ENCODE data around the gene PTRH1. TPM values are rescaled to one million over a fixed set of nuclear protein-coding genes. Genes with fewer than 3 reads are reported as not detected.
A peak's percentile ranks its signal among the peaks of the same experiment; 100 is the strongest.

PTRH1 gene
- total and polyA plus RNA-seq, 2 experiments from 2014 or later, result 23.7 to 27.5 TPM

GRCh38 chr9:127705577-127706379, 9.7 kb downstream of the PTRH1 start:
- Histone ChIP-seq H3K4me3 (no peak overlapping the region), H3K27me3 (no peaks in the 10 kb centered on the region), H3K9me3 (ENCODE audit: low read depth) (no peaks in the 10 kb centered on the region), H3K27ac (no peak overlapping the region), H3K4me1 (ENCODE audit: low read depth) (no peaks in the 10 kb centered on the region), H3K36me3 (no peaks in the 10 kb centered on the region)
- TF ChIP-seq, protein P1, sequence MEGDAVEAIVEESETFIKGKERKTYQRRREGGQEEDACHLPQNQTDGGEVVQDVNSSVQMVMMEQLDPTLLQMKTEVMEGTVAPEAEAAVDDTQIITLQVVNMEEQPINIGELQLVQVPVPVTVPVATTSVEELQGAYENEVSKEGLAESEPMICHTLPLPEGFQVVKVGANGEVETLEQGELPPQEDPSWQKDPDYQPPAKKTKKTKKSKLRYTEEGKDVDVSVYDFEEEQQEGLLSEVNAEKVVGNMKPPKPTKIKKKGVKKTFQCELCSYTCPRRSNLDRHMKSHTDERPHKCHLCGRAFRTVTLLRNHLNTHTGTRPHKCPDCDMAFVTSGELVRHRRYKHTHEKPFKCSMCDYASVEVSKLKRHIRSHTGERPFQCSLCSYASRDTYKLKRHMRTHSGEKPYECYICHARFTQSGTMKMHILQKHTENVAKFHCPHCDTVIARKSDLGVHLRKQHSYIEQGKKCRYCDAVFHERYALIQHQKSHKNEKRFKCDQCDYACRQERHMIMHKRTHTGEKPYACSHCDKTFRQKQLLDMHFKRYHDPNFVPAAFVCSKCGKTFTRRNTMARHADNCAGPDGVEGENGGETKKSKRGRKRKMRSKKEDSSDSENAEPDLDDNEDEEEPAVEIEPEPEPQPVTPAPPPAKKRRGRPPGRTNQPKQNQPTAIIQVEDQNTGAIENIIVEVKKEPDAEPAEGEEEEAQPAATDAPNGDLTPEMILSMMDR (IDR thresholded peaks at IDR 0.05; ENCODE audit: low read depth, low read length), result no peak
- no peak for DNase-seq (ENCODE audit: low read depth in 1 of 2, low spot score in 1 of 2)

- H3K36me3 ChIP-seq, result no peaks in the 10 kb centered on the region
- H3K27me3 ChIP-seq, result no peaks in the 10 kb centered on the region
- no peak overlapping the region for H3K4me3 ChIP-seq
- H3K9me3 ChIP-seq (ENCODE audit: low read depth), result no peaks in the 10 kb centered on the region
- no peaks in the 10 kb centered on the region for H3K4me1 ChIP-seq (ENCODE audit: low read depth)
- no peak for DNase-seq (ENCODE audit: low read depth in 1 of 2, low spot score in 1 of 2)
- TF ChIP-seq, protein P1 (IDR thresholded peaks at IDR 0.05; ENCODE audit: low read depth, low read length), result no peak
- no peak overlapping the region for H3K27ac ChIP-seq
Measured at GRCh38 chr9:127703289-127703946, 12.0 kb downstream of the PTRH1 start.

- no peaks in the 10 kb centered on the region for H3K4me1 ChIP-seq (ENCODE audit: low read depth)
- TF ChIP-seq, protein P1 (IDR thresholded peaks at IDR 0.05; ENCODE audit: low read depth, low read length), result no peak
Measured at GRCh38 chr9:127700594-127701255, 14.7 kb downstream of the PTRH1 start.

DNA sequence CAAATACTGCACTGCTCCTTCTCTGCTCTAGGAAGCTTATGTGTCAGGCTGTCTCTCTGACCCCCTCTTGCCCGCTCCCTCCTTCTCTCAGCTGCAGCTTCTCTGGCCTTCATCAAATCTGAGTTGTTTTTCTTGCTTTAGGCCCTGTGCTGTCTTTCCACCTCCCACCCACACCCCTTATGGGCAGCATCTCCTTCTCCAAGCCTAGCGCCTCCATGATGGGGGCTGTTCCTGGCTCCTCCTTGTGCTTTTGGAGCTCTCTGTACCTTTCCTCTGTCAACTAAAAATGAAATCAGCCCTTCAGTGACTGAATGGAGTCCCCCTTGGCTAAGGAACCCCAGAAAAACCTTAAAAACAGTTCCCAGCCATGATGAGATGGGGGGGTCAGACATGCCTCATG, 15.3 kb downstream of the PTRH1 start:
- Histone ChIP-seq H3K27me3 (no peaks in the 10 kb centered on the region), H3K4me1 (ENCODE audit: low read depth) (no peaks in the 10 kb centered on the region), H3K27ac (no peak overlapping the region), H3K9me3 (ENCODE audit: low read depth) (no peaks in the 10 kb centered on the region), H3K4me3 (no peak overlapping the region), H3K36me3 (no peaks in the 10 kb centered on the region)
- TF ChIP-seq, protein P1 (IDR thresholded peaks at IDR 0.05; ENCODE audit: low read depth, low read length), result no peak
- DNase-seq (ENCODE audit: low read depth in 1 of 2, low spot score in 1 of 2), result no peak

More at GRCh38 chr9:127700594-127701255, 14.7 kb downstream of the PTRH1 start:
- H3K4me3 ChIP-seq, result no peak overlapping the region
- no peak for DNase-seq (ENCODE audit: low read depth in 1 of 2, low spot score in 1 of 2)
- no peak overlapping the region for H3K27ac ChIP-seq
- no peaks in the 10 kb centered on the region for H3K36me3 ChIP-seq
- H3K9me3 ChIP-seq (ENCODE audit: low read depth), result no peaks in the 10 kb centered on the region
- H3K27me3 ChIP-seq, result no peaks in the 10 kb centered on the region

- Histone ChIP-seq H3K36me3 (no peaks in the 10 kb centered on the region), H3K4me1 (ENCODE audit: low read depth) (no peaks in the 10 kb centered on the region), H3K9me3 (ENCODE audit: low read depth) (no peaks in the 10 kb centered on the region), H3K4me3 (peak overlapping the region; percentile 6), H3K27me3 (no peaks in the 10 kb centered on the region), H3K27ac (peak overlapping the region; percentile 17)
- DNase-seq (ENCODE audit: low read depth in 1 of 2, low spot score in 1 of 2), result peak; percentile 95 to 99
- TF ChIP-seq, protein P1 (IDR thresholded peaks at IDR 0.05; ENCODE audit: low read depth, low read length), result no peak
Measured at GRCh38 chr9:127698985-127699670, 16.3 kb downstream of the PTRH1 start.

Data from cardiac muscle cell (in vitro differentiated cells and primary cell).